ENCODE measurements around the gene LMOD1.
"Not testable (repeated sequence)": the region's sequence is repeated elsewhere in the genome, so short reads cannot be mapped to it uniquely, and the experiment has no call there.

LMOD1 gene

GRCh38 chr1:201945157-201945556 is 1.2 kb downstream of the LMOD1 start:
- 0 out of 2 replicates have a peak, but pooled peaks have one; percentile 16 for TF ChIP-seq CTCF (IDR thresholded peaks at IDR 0.05; ENCODE audit: borderline replicate concordance, insufficient read depth, low read depth, low read length)
- H3K4me3 ChIP-seq (ENCODE audit: low read depth, low read length) = no peak overlapping the region

GRCh38 chr1:201944639-201945038 is 1.7 kb downstream of the LMOD1 start:
- no peak overlapping the region for H3K4me3 ChIP-seq (ENCODE audit: low read depth, low read length)
- TF ChIP-seq CTCF (IDR thresholded peaks at IDR 0.05; ENCODE audit: borderline replicate concordance, insufficient read depth, low read depth, low read length) = no peak

- no peak for TF ChIP-seq CTCF (IDR thresholded peaks at IDR 0.05; ENCODE audit: borderline replicate concordance, insufficient read depth, low read depth, low read length)
- H3K4me3 ChIP-seq (ENCODE audit: low read depth, low read length) = no peak overlapping the region
These were observed 2.3 kb downstream of the LMOD1 start for GRCh38 chr1:201944002-201944401.

GRCh38 chr1:201942129-201942495 is 4.2 kb downstream of the LMOD1 start:
- H3K4me3 ChIP-seq (ENCODE audit: low read depth, low read length) = no peak overlapping the region
- TF ChIP-seq CTCF (IDR thresholded peaks at IDR 0.05; ENCODE audit: borderline replicate concordance, insufficient read depth, low read depth, low read length) = no peak

GRCh38 chr1:201941420-201942128 is 4.8 kb downstream of the LMOD1 start:
- no peak overlapping the region for H3K4me3 ChIP-seq (ENCODE audit: low read depth, low read length)

GRCh38 chr1:201940316-201940715 is 6.0 kb downstream of the LMOD1 start:
- H3K4me3 ChIP-seq (ENCODE audit: low read depth, low read length) = not testable (repeated sequence)

More at GRCh38 chr1:201941420-201942128, 4.8 kb downstream of the LMOD1 start:
- no peak for TF ChIP-seq CTCF (IDR thresholded peaks at IDR 0.05; ENCODE audit: borderline replicate concordance, insufficient read depth, low read depth, low read length)

GRCh38 chr1:201939574-201939973 is 6.8 kb downstream of the LMOD1 start:
- TF ChIP-seq CTCF (IDR thresholded peaks at IDR 0.05; ENCODE audit: borderline replicate concordance, insufficient read depth, low read depth, low read length) = no peak
- no peak overlapping the region for H3K4me3 ChIP-seq (ENCODE audit: low read depth, low read length)
